Ectodermal cell (in vitro differentiated cells): Measurements from ENCODE around the gene VAPA. TPM values are rescaled to one million over a fixed set of nuclear protein-coding genes. Genes with fewer than 3 reads are reported as not detected.
A peak's percentile ranks its signal among the peaks of the same experiment; 100 is the strongest.

Source experiments
- H3K27ac ChIP-seq: 2 replicates; pipeline ENCODE4 v1.7.0; 2013; ENCODE audit warnings: mild to moderate bottlenecking, low read depth, low read length; ENCODE audit not compliant: insufficient read depth, poor library complexity, severe bottlenecking
- H3K27me3 ChIP-seq: 2 replicates; pipeline ENCODE4 v1.7.0; 2013; ENCODE audit warnings: mild to moderate bottlenecking, low read length; ENCODE audit not compliant: insufficient read depth, control insufficient read depth, poor library complexity, severe bottlenecking
- H3K36me3 ChIP-seq: one replicate; pipeline ENCODE4 v1.7.0; 2013; ENCODE audit warnings: low read length; ENCODE audit not compliant: control insufficient read depth, insufficient read depth
- H3K4me1 ChIP-seq: one replicate; pipeline ENCODE4 v1.7.0; 2013; ENCODE audit warnings: low read length; ENCODE audit not compliant: control insufficient read depth, insufficient read depth
- H3K4me3 ChIP-seq: 2 replicates; pipeline ENCODE4 v1.7.0; 2013; ENCODE audit warnings: low read depth, low read length, control low read depth; ENCODE audit not compliant: insufficient read depth
- H3K9me3 ChIP-seq: 2 replicates; pipeline ENCODE4 v1.7.0; 2013; ENCODE audit warnings: mild to moderate bottlenecking, low read length, moderate library complexity; ENCODE audit not compliant: control insufficient read depth
- WGBS, 2 experiments: methylation state at CpG; one replicate each; pipeline ENCODE4 v1.1.7; 2013; ENCODE audit warnings: missing lambda C conversion rate in 2 of 2; 5-methylcytosine and 5-hydroxymethylcytosine counted together
- polyA plus RNA-seq, 4 experiments: library from polyadenylated mRNA; stranded (reverse); fragments of 50-300 nt; gene quantifications; one replicate each; pipeline ENCODE4 v1.2.3, GENCODE V29; 2013

Gene VAPA
- polyA plus RNA-seq (2013, experiment 1 of 4): 154 TPM
- 144 TPM for polyA plus RNA-seq (2013, experiment 2 of 4)
- 113 TPM for polyA plus RNA-seq (2013, experiment 3 of 4)
- polyA plus RNA-seq (2013, experiment 4 of 4): 136 TPM

GRCh38 chr18:9913526-9914333 is at the start of gene VAPA:
VAPA (plus strand) TSS chr18:9914016; CDS start chr18:9914257, 241 bp downstream.
- Histone ChIP-seq H3K27ac (peak within 1 kb of the TSS; percentile 84), H3K36me3 (no peaks in the 10 kb centered on the region), H3K4me1 (peaks cover 6% of the 10 kb centered on the region), H3K9me3 (no peaks in the 10 kb centered on the region), H3K4me3 (peak within 1 kb of the TSS; percentile 92), H3K27me3 (no peaks in the 10 kb centered on the region)
- WGBS, 2 experiments: 0% methylated on average over 87 of the region's 87 CpGs

DNA sequence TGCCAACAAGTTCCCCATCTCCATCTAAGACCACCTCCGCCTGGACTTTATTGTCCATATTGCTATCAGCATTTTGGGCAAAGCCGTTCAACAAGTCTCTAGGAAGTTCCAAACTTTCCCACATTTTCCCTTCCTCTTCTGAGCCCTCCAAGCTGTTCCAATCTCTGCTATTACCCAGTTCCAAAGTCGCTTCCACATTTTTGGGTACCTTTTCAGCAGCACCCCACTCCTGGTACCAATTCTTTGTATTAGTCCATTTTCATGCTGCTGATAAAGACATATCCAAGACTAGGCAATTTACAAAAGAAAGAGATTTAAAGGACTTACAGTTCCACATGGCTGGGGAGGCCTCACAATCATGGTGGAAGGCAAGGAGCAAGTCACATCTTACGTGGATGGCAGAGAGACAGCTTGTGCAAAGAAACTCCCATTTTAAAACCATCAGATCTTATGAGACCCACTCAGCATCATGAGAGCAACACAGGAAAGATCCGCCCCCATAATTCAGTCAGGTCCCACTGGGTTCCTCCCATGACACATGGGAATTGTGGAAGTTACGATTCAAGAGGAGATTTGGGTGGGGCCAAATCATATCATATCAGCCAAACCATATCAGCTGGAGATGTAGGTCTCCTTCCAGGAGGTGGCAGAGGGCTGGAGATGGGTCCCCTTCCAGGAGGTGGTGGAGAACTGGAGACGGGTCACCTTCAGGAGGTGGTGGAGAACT is 47.9 kb upstream of the VAPA start:
- Histone ChIP-seq H3K36me3 (no peaks in the 10 kb centered on the region), H3K4me3 (no peak overlapping the region), H3K4me1 (peaks cover 11% of the 10 kb centered on the region), H3K27me3 (no peaks in the 10 kb centered on the region), H3K27ac (no peak overlapping the region), H3K9me3 (no peaks in the 10 kb centered on the region)
- WGBS, 2 experiments: 92 to 94% methylated on average over 7 of the region's 7 CpGs

GRCh38 chr18:9866627-9867026 is 47.2 kb upstream of the VAPA start:
- no peak overlapping the region for H3K4me3 ChIP-seq
- H3K9me3 ChIP-seq: no peaks in the 10 kb centered on the region
- no peaks in the 10 kb centered on the region for H3K36me3 ChIP-seq
- H3K27me3 ChIP-seq: no peaks in the 10 kb centered on the region
- 96 to 98% methylated on average over 3 of the region's 3 CpGs for WGBS, 2 experiments
- peaks cover 11% of the 10 kb centered on the region for H3K4me1 ChIP-seq
- no peak overlapping the region for H3K27ac ChIP-seq

DNA sequence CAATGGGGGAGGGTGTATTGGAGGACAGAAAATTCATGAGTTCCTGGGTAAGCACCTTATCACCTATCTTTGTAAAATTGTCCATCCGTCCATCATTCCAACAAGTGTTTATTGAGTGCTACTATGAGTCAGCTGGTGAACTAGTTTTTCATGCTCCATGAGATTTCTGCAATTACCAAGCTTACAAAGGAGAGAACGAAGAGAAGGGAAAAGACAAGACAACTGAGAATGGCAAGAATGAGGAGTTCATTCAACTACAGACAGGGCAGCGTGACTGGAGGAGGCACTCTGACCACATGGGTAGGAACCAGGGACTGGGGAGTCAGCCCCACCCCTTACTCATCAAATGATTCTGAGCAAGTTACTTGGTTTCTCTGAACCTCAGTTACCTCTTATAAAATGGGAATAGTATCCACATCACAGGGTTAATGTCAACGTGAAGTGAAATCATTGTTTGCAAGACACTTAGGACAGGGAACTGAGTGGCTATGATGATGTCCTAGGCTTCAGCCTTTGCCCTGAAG is 46.7 kb upstream of the VAPA start:
- H3K4me3 ChIP-seq: no peak overlapping the region
- H3K9me3 ChIP-seq: no peaks in the 10 kb centered on the region
- peaks cover 11% of the 10 kb centered on the region for H3K4me1 ChIP-seq
- H3K36me3 ChIP-seq: no peaks in the 10 kb centered on the region
- H3K27me3 ChIP-seq: no peaks in the 10 kb centered on the region
- WGBS, 2 experiments: 93 to 95% methylated on average over 4 of the region's 4 CpGs
- H3K27ac ChIP-seq: no peak overlapping the region

DNA sequence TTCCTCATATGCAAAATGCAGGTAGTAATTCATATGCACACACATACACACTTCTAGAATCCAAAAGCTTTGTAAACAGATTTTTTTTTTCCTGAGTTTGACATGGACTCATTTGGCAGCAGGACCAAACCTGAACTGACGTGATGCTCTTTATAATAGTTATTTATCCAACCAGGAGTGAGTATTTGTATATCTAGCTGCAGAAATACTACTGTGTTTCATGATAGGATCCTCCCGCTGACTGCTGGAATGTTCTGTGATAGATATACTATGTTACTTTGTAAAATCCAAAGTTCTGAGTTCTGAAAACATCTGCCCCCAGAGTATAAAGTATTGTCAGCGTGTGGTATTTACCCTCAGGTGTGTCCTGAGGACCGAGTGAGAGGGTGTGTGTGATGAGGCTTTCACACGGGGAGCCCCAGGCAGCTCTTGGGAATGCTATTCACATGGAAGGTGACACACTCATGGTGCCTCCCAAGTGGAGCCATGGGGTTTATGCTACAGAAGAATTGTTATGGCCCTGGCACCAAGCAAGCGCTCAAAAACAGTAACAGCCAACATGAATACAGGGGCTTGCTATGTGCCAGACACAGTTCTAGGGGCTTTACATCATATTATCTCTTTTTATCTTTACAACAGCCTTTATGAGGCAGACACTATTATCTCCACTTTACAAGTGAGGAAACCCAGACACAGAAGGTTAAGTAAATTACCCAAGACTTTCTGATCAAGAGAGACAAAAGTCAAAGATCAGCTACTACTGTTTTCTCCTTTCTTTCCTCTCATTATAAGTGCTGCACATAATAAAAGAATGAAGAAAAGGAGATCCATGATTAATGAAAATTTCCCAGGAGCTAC is 44.7 kb upstream of the VAPA start:
- Histone ChIP-seq H3K27ac (no peak overlapping the region), H3K4me1 (peaks cover 11% of the 10 kb centered on the region), H3K36me3 (no peaks in the 10 kb centered on the region), H3K9me3 (no peaks in the 10 kb centered on the region), H3K4me3 (no peak overlapping the region), H3K27me3 (no peaks in the 10 kb centered on the region)
- WGBS, 2 experiments: 58 to 71% methylated on average over 5 to 6 of the region's 6 CpGs

- Histone ChIP-seq H3K36me3 (no peaks in the 10 kb centered on the region), H3K27me3 (no peaks in the 10 kb centered on the region), H3K4me3 (no peak overlapping the region), H3K9me3 (no peaks in the 10 kb centered on the region), H3K27ac (no peak overlapping the region), H3K4me1 (peaks cover 11% of the 10 kb centered on the region)
- WGBS, 2 experiments: 70 to 71% methylated on average over 9 of the region's 9 CpGs
Measured at GRCh38 chr18:9869715-9870430, 43.9 kb upstream of the VAPA start.

- Histone ChIP-seq H3K36me3 (no peaks in the 10 kb centered on the region), H3K9me3 (no peaks in the 10 kb centered on the region), H3K4me1 (peaks cover 11% of the 10 kb centered on the region), H3K4me3 (no peak overlapping the region), H3K27me3 (no peaks in the 10 kb centered on the region), H3K27ac (no peak overlapping the region)
- 38 to 40% methylated on average over 4 of the region's 4 CpGs for WGBS, 2 experiments
Measured at GRCh38 chr18:9870431-9871008, 43.3 kb upstream of the VAPA start.

- H3K4me1 ChIP-seq: peaks cover 11% of the 10 kb centered on the region
- H3K4me3 ChIP-seq: no peak overlapping the region
- H3K36me3 ChIP-seq: no peaks in the 10 kb centered on the region
- no peaks in the 10 kb centered on the region for H3K27me3 ChIP-seq
- H3K27ac ChIP-seq: no peak overlapping the region
- H3K9me3 ChIP-seq: no peaks in the 10 kb centered on the region
- WGBS, 2 experiments: 92 to 95% methylated on average over 6 of the region's 6 CpGs
Measured at GRCh38 chr18:9871244-9871746, 42.5 kb upstream of the VAPA start.

DNA sequence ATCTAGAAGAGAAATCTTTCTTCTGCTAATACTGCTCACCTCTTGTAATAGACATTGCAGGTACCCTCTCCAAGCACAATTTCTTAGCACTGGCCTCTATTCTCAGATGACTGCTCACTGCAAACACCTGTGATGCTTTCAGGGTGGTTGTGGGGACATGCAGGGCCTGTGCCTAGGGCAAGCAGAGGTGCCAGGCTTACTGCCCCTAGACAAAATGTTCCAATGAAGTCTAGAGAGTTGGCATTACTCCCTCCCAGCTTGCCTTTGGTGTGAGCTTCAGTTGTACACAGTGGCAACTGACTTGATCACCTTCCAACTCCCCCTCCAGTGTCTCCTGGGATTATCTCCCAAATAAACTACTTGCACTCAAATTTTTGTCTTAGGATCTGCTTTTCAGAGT is 41.0 kb upstream of the VAPA start:
- H3K36me3 ChIP-seq: no peaks in the 10 kb centered on the region
- H3K27me3 ChIP-seq: no peaks in the 10 kb centered on the region
- H3K4me3 ChIP-seq: no peak overlapping the region
- no peak overlapping the region for H3K27ac ChIP-seq
- H3K9me3 ChIP-seq: no peaks in the 10 kb centered on the region
- H3K4me1 ChIP-seq: peaks cover 11% of the 10 kb centered on the region
